Right cardiac atrium (tissue), 5 donors: ENCODE data around the gene SMARCB1. TPM values are rescaled to one million over a fixed set of nuclear protein-coding genes. Genes with fewer than 3 reads are reported as not detected.

Experiments used
- ATAC-seq, 2 donors: fragments of 200-7000 bp; cut with Tn5 transposase; one replicate each; pipeline versions ENCODE4 v1.8.0 to v1.9.1; 2020; ENCODE audit warnings: moderate library complexity in 2 of 2, mild to moderate bottlenecking in 1 of 2
- DNase-seq, 3 donors: peaks; one replicate each; pipeline ENCODE4 v3.0.0-alpha.2; 2020
- H3K27ac ChIP-seq: one replicate; pipeline ENCODE4 v1.5.1; 2013; ENCODE audit warnings: mild to moderate bottlenecking, low read length, control low read depth, moderate library complexity
- H3K27me3 ChIP-seq: one replicate; pipeline ENCODE4 v1.6.1; 2013; ENCODE audit not compliant: control insufficient read depth, insufficient read depth
- H3K4me1 ChIP-seq: one replicate; pipeline ENCODE4 v1.6.1; 2013; ENCODE audit warnings: low read length; ENCODE audit not compliant: control insufficient read depth, insufficient read depth
- H3K4me3 ChIP-seq: one replicate; pipeline ENCODE4 v1.5.1; 2013; ENCODE audit warnings: low read length, control low read depth
- H3K9me3 ChIP-seq: one replicate; pipeline ENCODE4 v1.6.1; 2013; ENCODE audit warnings: low read length; ENCODE audit not compliant: control insufficient read depth
- WGBS: extraction: QIAGEN DNeasy Blood & Tissue Kit; methylation state at CpG from one replicate; pipeline ENCODE4 v1.1.7; 2013; 5-methylcytosine and 5-hydroxymethylcytosine counted together
- intact Hi-C, 4 donors: fragments of 100-400 bp; cut with DNase I; formaldehyde crosslinking; loops; one replicate each; pipeline versions ENCODE4 v1.11.0 to v1.14.0; 2022 to 2023
- long read RNA-seq, 4 donors: library from polyadenylated mRNA; unstranded; transcript quantifications; one replicate each; pipeline ENCODE4 v2.0.0, GENCODE V29; 2020 to 2021
- polyA plus RNA-seq: library from polyadenylated mRNA; stranded (reverse); fragments of 200-250 nt; gene quantifications from one replicate; pipeline ENCODE4 v1.2.3, GENCODE V29; 2013
- total RNA-seq, 4 donors: library from RNA; stranded (reverse); fragmentation: NEBNext Ultra II Directional; extraction: Animal tissue kit (Norgen Biotek cat#: 25700); gene quantifications; one replicate each; pipeline ENCODE4 v1.2.1, GENCODE V29; 2021
- donor health status: healthy with polysubstance abuse.
- donor health status: DM: no; HTN: yes; CAD: no.
- donor health status: DM: no; HTN: no; CAD: no.
- donor health status: DM: no; HTN: yes; CAD: no; lungs with severe emphysema.
- donor health status: DM: yes; HTN: yes; CAD: no.

SMARCB1 gene
- total RNA-seq (10 to 100 TPM; 48.8 to 55.9 (median 49.4) TPM), polyA plus RNA-seq (41.1 TPM)
- long read RNA-seq, donor 1, full-length matches to known transcripts: 230 of 249 reads
- long read RNA-seq, donor 1, partial matches to known transcripts: 3 of 249 reads
- long read RNA-seq, donor 1, other reads (novel, unspliced or antisense): 16 of 249 reads
- long read RNA-seq, donor 2, full-length matches to known transcripts: 86 of 96 reads
- long read RNA-seq, donor 2, partial matches to known transcripts: 5 of 96 reads
- long read RNA-seq, donor 2, other reads (novel, unspliced or antisense): 5 of 96 reads
- long read RNA-seq, donor 3, full-length matches to known transcripts: 364 of 395 reads
- long read RNA-seq, donor 3, partial matches to known transcripts: 4 of 395 reads
- long read RNA-seq, donor 3, other reads (novel, unspliced or antisense): 27 of 395 reads
- long read RNA-seq, donor 4, full-length matches to known transcripts: 89 of 93 reads
- long read RNA-seq, donor 4, partial matches to known transcripts: 2 of 93 reads
- long read RNA-seq, donor 4, other reads (novel, unspliced or antisense): 2 of 93 reads

DNA sequence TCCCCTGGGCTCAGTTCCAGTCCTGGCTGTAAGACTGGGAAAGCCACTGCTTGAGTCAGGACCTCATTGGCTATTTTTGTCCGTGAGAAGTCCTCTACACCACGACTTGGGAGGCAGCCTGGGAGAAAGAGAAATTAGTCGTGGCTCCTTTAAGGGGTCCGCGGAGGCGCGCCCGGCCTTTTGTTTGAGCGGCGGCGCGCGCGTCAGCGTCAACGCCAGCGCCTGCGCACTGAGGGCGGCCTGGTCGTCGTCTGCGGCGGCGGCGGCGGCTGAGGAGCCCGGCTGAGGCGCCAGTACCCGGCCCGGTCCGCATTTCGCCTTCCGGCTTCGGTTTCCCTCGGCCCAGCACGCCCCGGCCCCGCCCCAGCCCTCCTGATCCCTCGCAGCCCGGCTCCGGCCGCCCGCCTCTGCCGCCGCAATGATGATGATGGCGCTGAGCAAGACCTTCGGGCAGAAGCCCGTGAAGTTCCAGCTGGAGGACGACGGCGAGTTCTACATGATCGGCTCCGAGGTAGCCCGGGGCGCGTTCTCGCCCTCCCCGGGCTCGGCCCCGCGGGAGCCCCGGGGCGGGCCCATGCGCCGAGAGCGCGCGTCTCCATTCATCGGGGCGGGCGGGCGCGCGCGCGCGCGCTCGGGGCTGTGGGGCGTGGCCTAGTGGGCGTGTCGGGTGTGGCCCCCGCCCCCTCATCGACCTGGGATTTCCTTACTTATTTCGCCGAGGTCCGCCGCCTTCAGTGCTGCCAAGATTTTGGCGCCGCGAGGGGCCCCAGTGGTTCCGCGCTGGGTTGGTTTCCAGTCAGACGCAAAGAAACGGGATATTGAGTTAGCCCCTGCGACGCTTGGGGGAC is at the start of gene SMARCB1:
TSS of gene SMARCB1 (plus strand) at position 215 of the 848 bp plus-strand sequence. CDS start at position 419, 204 bp downstream.
- no peaks in the 10 kb centered on the region for H3K27me3 ChIP-seq
- peak within 1 kb of the TSS; percentile 86 for H3K4me3 ChIP-seq
- DNase-seq (peak; percentile 93 to 98 (median 97)), ATAC-seq (peak; percentile 95)
- peaks cover 4% of the 10 kb centered on the region for H3K4me1 ChIP-seq
- H3K9me3 ChIP-seq: no peaks in the 10 kb centered on the region
- whole genome bisulfite sequencing: under 1% methylated on average over 97 of the region's 97 CpGs
- intact Hi-C loops: no loop called here
- peak within 1 kb of the TSS; percentile 99 for H3K27ac ChIP-seq

- intact Hi-C loops: no loop called here
- ATAC-seq (no peak), DNase-seq (no peak)
- H3K27ac ChIP-seq: no peak overlapping the region
- peaks cover 5% of the 10 kb centered on the region for H3K4me1 ChIP-seq
- no peaks in the 10 kb centered on the region for H3K9me3 ChIP-seq
- no peak overlapping the region for H3K4me3 ChIP-seq
- no peaks in the 10 kb centered on the region for H3K27me3 ChIP-seq
Measured at GRCh38 chr22:23737696-23738095, 49.1 kb upstream of the SMARCB1 start.

DNA sequence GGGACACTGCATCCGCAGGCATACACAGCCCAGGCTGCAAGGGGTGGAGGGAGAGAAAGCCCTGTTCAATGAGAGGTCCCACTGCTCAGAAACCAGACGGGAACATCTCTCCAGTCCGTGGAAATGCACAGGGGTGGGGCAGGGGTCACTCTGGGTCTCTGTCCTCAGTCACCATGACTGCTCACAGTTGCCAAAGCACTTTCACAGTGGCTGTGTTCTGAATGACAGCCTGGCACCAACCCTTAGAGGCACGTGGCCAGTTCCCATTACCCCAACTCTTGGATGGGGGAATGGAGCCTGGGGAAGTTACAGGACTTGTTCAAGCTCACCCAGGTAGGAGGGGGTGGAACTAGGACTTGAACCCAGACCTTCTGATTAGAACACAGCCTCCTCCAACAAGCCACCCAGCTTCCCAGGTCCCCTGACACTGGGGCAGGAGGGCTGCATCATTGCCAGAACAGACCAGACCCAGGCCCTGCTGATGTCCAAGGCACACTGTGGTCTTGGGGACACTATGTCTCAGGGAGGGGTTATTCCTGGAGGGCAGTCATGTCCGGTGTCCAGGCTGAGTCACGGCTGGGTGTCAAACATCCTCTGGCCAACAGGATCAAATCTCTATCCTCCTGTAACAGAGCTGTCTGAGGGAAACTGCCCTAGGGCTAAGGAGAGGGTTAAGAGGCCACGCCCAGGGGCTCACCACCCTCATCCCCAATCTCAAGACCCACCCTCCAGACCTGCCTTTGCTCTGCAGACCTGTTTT is 44.1 kb upstream of the SMARCB1 start:
- Histone ChIP-seq H3K4me3 (no peak overlapping the region), H3K27me3 (no peaks in the 10 kb centered on the region), H3K4me1 (peaks cover 9% of the 10 kb centered on the region), H3K27ac (peak overlapping the region; percentile 50), H3K9me3 (no peaks in the 10 kb centered on the region)
- WGBS: 58% methylated on average over 7 of the region's 7 CpGs
- intact Hi-C loops: no loop called here
- DNase-seq (peak; percentile 52 to 81 (median 72)), ATAC-seq (peak; percentile 76 to 85)

GRCh38 chr22:23743303-23743705 is 43.5 kb upstream of the SMARCB1 start:
- no peaks in the 10 kb centered on the region for H3K9me3 ChIP-seq
- H3K4me1 ChIP-seq: peaks cover 9% of the 10 kb centered on the region
- peak overlapping the region; percentile 21 for H3K27ac ChIP-seq
- no peak overlapping the region for H3K4me3 ChIP-seq
- 69% methylated on average over 2 of the region's 2 CpGs for WGBS
- no peaks in the 10 kb centered on the region for H3K27me3 ChIP-seq
- intact Hi-C loops: no loop called here
- DNase-seq: peak; percentile 73 to 91 (median 85)
- ATAC-seq: peak; percentile 65 to 68

- WGBS: 94% methylated on average over 13 of the region's 13 CpGs
- H3K9me3 ChIP-seq: no peaks in the 10 kb centered on the region
Measured at GRCh38 chr22:23744001-23744400, 42.8 kb upstream of the SMARCB1 start.

GRCh38 chr22:23744485-23744884 is 42.3 kb upstream of the SMARCB1 start:
- no peaks in the 10 kb centered on the region for H3K27me3 ChIP-seq
- ATAC-seq (no peak), DNase-seq (no peak)
- no peak overlapping the region for H3K27ac ChIP-seq
- peaks cover 9% of the 10 kb centered on the region for H3K4me1 ChIP-seq
- H3K4me3 ChIP-seq: no peak overlapping the region
- H3K9me3 ChIP-seq: no peaks in the 10 kb centered on the region
- intact Hi-C loops: no loop called here
- WGBS: 97% methylated on average over 14 of the region's 14 CpGs

More at GRCh38 chr22:23744001-23744400, 42.8 kb upstream of the SMARCB1 start:
- Histone ChIP-seq H3K4me3 (no peak overlapping the region), H3K4me1 (peaks cover 9% of the 10 kb centered on the region), H3K27ac (no peak overlapping the region), H3K27me3 (no peaks in the 10 kb centered on the region)
- DNase-seq (no peak), ATAC-seq (no peak)
- intact Hi-C loops: no loop called here

GRCh38 chr22:23745791-23746190 is 41.0 kb upstream of the SMARCB1 start:
- WGBS: 67% methylated on average over 6 of the region's 6 CpGs
- no peak for ATAC-seq

GRCh38 chr22:23749841-23750301 is 36.9 kb upstream of the SMARCB1 start:
- no peak overlapping the region for H3K27ac ChIP-seq
- WGBS: 43% methylated on average over 12 of the region's 12 CpGs
- H3K4me3 ChIP-seq: peak overlapping the region; percentile 88
- ATAC-seq: peak; percentile 52 to 53
- DNase-seq: peak in 2 of 3 donors; percentile 18 to 70
- no peaks in the 10 kb centered on the region for H3K27me3 ChIP-seq
- intact Hi-C loops: no loop called here
- H3K4me1 ChIP-seq: no peaks in the 10 kb centered on the region
- no peaks in the 10 kb centered on the region for H3K9me3 ChIP-seq

More at GRCh38 chr22:23745791-23746190, 41.0 kb upstream of the SMARCB1 start:
- Histone ChIP-seq H3K4me3 (no peak overlapping the region), H3K9me3 (no peaks in the 10 kb centered on the region), H3K27ac (no peak overlapping the region), H3K4me1 (peaks cover 9% of the 10 kb centered on the region), H3K27me3 (no peaks in the 10 kb centered on the region)
- intact Hi-C loops: no loop called here
- peak in 1 of 3 donors; percentile 53 for DNase-seq

DNA sequence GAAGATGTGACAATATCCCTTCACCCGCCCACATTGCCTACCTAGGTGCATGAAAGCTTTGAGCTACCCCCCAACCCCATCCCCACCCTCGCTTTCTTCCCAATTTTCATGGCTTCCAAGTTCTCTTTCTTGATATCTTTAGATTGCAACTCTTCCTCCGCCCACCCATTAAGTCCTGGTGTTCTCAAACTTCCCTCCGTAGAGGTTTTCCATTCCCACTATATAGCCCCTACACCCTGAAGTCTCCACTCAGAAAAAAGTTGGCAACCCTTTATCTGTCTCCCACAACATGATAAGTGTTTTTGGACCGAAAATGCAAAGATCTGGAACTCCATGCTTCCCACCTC is 36.4 kb upstream of the SMARCB1 start:
- DNase-seq (no peak), ATAC-seq (peak in 1 of 2 donors; percentile 7)
- Histone ChIP-seq H3K4me1 (no peaks in the 10 kb centered on the region), H3K27me3 (no peaks in the 10 kb centered on the region), H3K27ac (peak overlapping the region; percentile 13), H3K4me3 (peak overlapping the region; percentile 88), H3K9me3 (no peaks in the 10 kb centered on the region)
- intact Hi-C loops: no loop called here
- WGBS: 18% methylated on average over 5 of the region's 5 CpGs

DNA sequence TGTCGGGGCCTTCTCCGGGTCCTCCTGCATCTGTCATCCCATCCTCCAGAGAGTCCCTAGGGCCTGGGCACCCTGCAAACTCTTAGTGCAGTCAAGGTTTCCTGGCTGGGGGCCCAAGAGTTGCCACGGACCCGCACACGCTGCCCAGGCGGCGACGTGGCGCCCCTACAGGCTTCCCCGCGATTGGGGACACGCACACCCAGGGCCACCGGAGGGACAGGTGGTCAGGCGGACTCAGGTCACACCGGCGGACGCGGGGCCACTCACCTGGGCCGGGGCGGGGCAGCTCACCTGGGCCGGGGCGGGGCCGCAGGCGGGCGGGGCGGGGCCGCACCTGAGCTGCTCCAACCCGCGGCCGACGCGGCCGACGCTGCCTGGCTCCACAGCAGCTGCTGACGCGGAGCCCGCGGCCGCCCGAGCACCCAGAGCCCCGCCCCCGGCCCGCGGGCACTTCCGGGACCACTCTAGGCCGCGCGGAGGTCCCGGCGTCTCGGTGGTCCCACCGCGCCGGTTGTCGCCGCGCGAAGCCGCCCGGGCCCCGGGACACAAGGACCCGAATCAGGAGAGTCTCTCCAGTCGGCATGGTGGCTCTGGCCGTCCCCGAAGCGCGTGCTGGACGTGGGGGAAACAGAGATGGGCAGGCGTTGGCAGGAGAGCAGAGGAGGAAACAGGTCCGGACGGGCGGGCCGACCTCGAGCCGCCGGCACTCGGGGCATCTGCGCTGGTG is 35.9 kb upstream of the SMARCB1 start, which contains the start of gene ZNF70:
TSS of gene ZNF70 (minus strand) at position 399 of the 727 bp plus-strand sequence. CDS start 5,972 bp downstream, outside the sequence.
- ATAC-seq: peak; percentile 86 to 91
- Histone ChIP-seq H3K27me3 (no peaks in the 10 kb centered on the region), H3K4me1 (no peaks in the 10 kb centered on the region), H3K9me3 (no peaks in the 10 kb centered on the region), H3K4me3 (peak within 1 kb of the TSS; percentile 88), H3K27ac (peak within 1 kb of the TSS; percentile 82)
- WGBS: under 1% methylated on average over 78 of the region's 78 CpGs
- intact Hi-C loops: no loop called here
- DNase-seq: peak; percentile 89 to 96 (median 94)
